GM12878 (cell line): ENCODE results near the gene EPB41L4B. TPM values are rescaled to one million over a fixed set of nuclear protein-coding genes. Genes with fewer than 3 reads are reported as not detected.

Experiments
- ATAC-seq: fragments of 200-7000 bp; cut with Tn5 transposase; 3 replicates; pipeline ENCODE4 v1.9.1; 2020; ENCODE audit warnings: mild to moderate bottlenecking, moderate library complexity
- BruUV-seq: library from RNA; stranded (reverse); fragments of 400-500 nt; replicated peaks from 2 replicates; lab custom pipeline; 2021; lab: Mats Ljungman, UMichigan
- CTCF ChIA-PET: fragments of 300-600 bp; sonication (Branson Sonifier 250); formaldehyde crosslinking; extraction: SDS; loops from one replicate; lab custom pipeline; 2021; ENCODE audit warnings: inconsistent platforms; lab: Yijun Ruan, JAX
- POLR2A ChIA-PET: fragments of 350-600 bp; formaldehyde crosslinking; extraction: SDS; loops from one replicate; lab custom pipeline; 2021; ENCODE audit warnings: inconsistent platforms; lab: Charles Lee
- RAD21 ChIA-PET: fragments of 300-600 bp; sonication (Branson Sonifier 250); formaldehyde crosslinking; loops from one replicate; lab custom pipeline; 2023; ENCODE audit warnings: antibody characterized with exemption; ENCODE audit not compliant: unreplicated experiment; lab: Charles Lee
- SMC1A ChIA-PET: fragments of 300-600 bp; sonication (Branson Sonifier 250); formaldehyde crosslinking; loops from one replicate; lab custom pipeline; 2023; ENCODE audit not compliant: unreplicated experiment, uncharacterized antibody; lab: Charles Lee
- DNase-seq: peaks from one replicate; pipeline ENCODE4 v3.0.0-alpha.2; 2011; ENCODE audit warnings: low read depth, low spot score
- FAIRE-seq: peaks from 3 replicates; lab custom pipeline; 2011; peaks lifted over from hg19 to GRCh38; lab: Jason Lieb, UNC
- H2AFZ ChIP-seq: 2 replicates; pipeline ENCODE4 v1.6.0; 2011; ENCODE audit warnings: low read depth, low read length, control low read depth; ENCODE audit not compliant: control insufficient read depth
- H3K27ac ChIP-seq: 2 replicates; pipeline ENCODE4 v1.5.1; 2011; ENCODE audit warnings: control low read depth; ENCODE audit not compliant: control insufficient read depth, insufficient read depth
- H3K27me3 ChIP-seq, 2 experiments: replicated peaks in 1 of 2; 2 replicates each; pipeline versions ENCODE4 v1.6.0 to v1.6.1; 2011; ENCODE audit warnings: low read length in 1 of 2; ENCODE audit not compliant: control insufficient read depth in 2 of 2, insufficient read depth in 2 of 2
- H3K36me3 ChIP-seq, 2 experiments: 2 replicates each; pipeline ENCODE4 v1.5.1; 2011; ENCODE audit warnings: low read length in 1 of 2; ENCODE audit not compliant: control insufficient read depth in 2 of 2, insufficient read depth in 2 of 2
- H3K4me1 ChIP-seq: 2 replicates; pipeline ENCODE4 v1.6.1; 2011; ENCODE audit warnings: mild to moderate bottlenecking, low read length, moderate library complexity, mixed read lengths; ENCODE audit not compliant: control insufficient read depth, insufficient read depth
- H3K4me2 ChIP-seq: 2 replicates; pipeline ENCODE4 v1.6.0; 2011; ENCODE audit warnings: control low read depth; ENCODE audit not compliant: control insufficient read depth, insufficient read depth
- H3K4me3 ChIP-seq: fragments of 200-600 bp; sonication (generic); 2 replicates; pipeline ENCODE4 v1.5.1; 2016
- H3K79me2 ChIP-seq: 2 replicates; pipeline ENCODE4 v1.6.0; 2011; ENCODE audit warnings: low read length; ENCODE audit not compliant: control insufficient read depth, insufficient read depth
- H3K9ac ChIP-seq: 2 replicates; pipeline ENCODE4 v1.8.0; 2011; ENCODE audit warnings: low read length, control low read depth, mixed read lengths; ENCODE audit not compliant: control insufficient read depth, insufficient read depth
- H3K9me3 ChIP-seq: replicated peaks from 3 replicates; pipeline ENCODE4 v1.5.1; 2011; ENCODE audit warnings: mild to moderate bottlenecking, low read length; ENCODE audit not compliant: control insufficient read depth, insufficient read depth
- H4K20me1 ChIP-seq: 2 replicates; pipeline ENCODE4 v1.6.0; 2011; ENCODE audit not compliant: control insufficient read depth, insufficient read depth
- BACH1 ChIP-seq: fragments of 450-650 bp; IDR thresholded peaks from 2 replicates; pipeline ENCODE4 v1.6.1; 2017; ENCODE audit warnings: mild to moderate bottlenecking, borderline replicate concordance
- BCL3 ChIP-seq: IDR thresholded peaks from 2 replicates; pipeline ENCODE4 v1.6.1; 2011; ENCODE audit warnings: borderline replicate concordance, low read depth, mild to moderate bottlenecking, moderate library complexity, low read length; ENCODE audit not compliant: insufficient read depth, poor library complexity, severe bottlenecking
- CHD1 ChIP-seq: IDR thresholded peaks from 2 replicates; pipeline ENCODE4 v1.6.1; 2012; ENCODE audit warnings: low read depth, low read length, improper control_type of control experiment
- FOXK2 ChIP-seq: fragments of 450-650 bp; IDR thresholded peaks from 2 replicates; pipeline ENCODE4 v1.6.1; 2017; ENCODE audit warnings: mild to moderate bottlenecking, moderate library complexity
- KLF5 ChIP-seq: fragments of 450-650 bp; IDR thresholded peaks from 2 replicates; pipeline ENCODE4 v1.6.1; 2014; ENCODE audit warnings: mild to moderate bottlenecking; ENCODE audit not compliant: partially characterized antibody
- MTA3 ChIP-seq: IDR thresholded peaks from 2 replicates; pipeline ENCODE4 v1.6.1; 2012; ENCODE audit warnings: low read length, inconsistent platforms, borderline replicate concordance
- NBN ChIP-seq: fragments of 450-650 bp; IDR thresholded peaks from 2 replicates; pipeline ENCODE4 v1.6.1; 2016
- NFYB ChIP-seq: IDR thresholded peaks from 2 replicates; pipeline ENCODE4 v1.6.1; 2011; ENCODE audit warnings: low read depth, mild to moderate bottlenecking, low read length, improper control_type of control experiment, moderate library complexity; ENCODE audit not compliant: insufficient read depth
- NKRF ChIP-seq: fragments of 450-650 bp; conservative IDR thresholded peaks from 2 replicates; pipeline ENCODE4 v1.6.1; 2017; ENCODE audit warnings: mild to moderate bottlenecking, moderate library complexity
- RBBP5 ChIP-seq: fragments of 200-600 bp; sonication (generic); conservative IDR thresholded peaks from 2 replicates; pipeline ENCODE4 v1.6.1; 2016
- SIX5 ChIP-seq: IDR thresholded peaks from 2 replicates; pipeline ENCODE4 v1.6.1; 2011; ENCODE audit warnings: mild to moderate bottlenecking, low read depth, low read length, moderate library complexity; ENCODE audit not compliant: severe bottlenecking
- SMAD5 ChIP-seq: IDR thresholded peaks from 2 replicates; pipeline ENCODE4 v1.6.1; 2016; ENCODE audit warnings: antibody characterized with exemption, low read depth
- SPI1 ChIP-seq: IDR thresholded peaks from 2 replicates; pipeline ENCODE4 v1.6.1; 2011; ENCODE audit warnings: low read depth, mild to moderate bottlenecking, low read length, moderate library complexity, borderline replicate concordance; ENCODE audit not compliant: insufficient read depth
- SUZ12 ChIP-seq: fragments of 200-600 bp; sonication (generic); IDR thresholded peaks from one replicate; pipeline ENCODE4 v1.6.1; 2018; ENCODE audit warnings: antibody characterized with exemption, mild to moderate bottlenecking; ENCODE audit not compliant: unreplicated experiment
- TARDBP ChIP-seq: IDR thresholded peaks from 2 replicates; pipeline ENCODE4 v1.6.1; 2016; ENCODE audit warnings: borderline replicate concordance
- TCF7 ChIP-seq: IDR thresholded peaks from 2 replicates; pipeline ENCODE4 v1.6.1; 2014; ENCODE audit warnings: antibody characterized with exemption, borderline replicate concordance
- WGBS: methylation state at CpG from one replicate; pipeline ENCODE4 v1.1.6; 2016; ENCODE audit warnings: low lambda C conversion rate; ENCODE audit not compliant: insufficient replicate concordance, insufficient coverage; ENCODE audit errors: missing lambda C conversion rate; 5-methylcytosine and 5-hydroxymethylcytosine counted together
- in situ Hi-C: fragments of 300-500 bp; cut with MboI; formaldehyde crosslinking; loops from 9 replicates; pipeline ENCODE4 v1.14.3; 2018; ENCODE audit warnings: mixed read lengths
- intact Hi-C: fragments of 100-400 bp; cut with micrococcal nuclease; formaldehyde crosslinking; loops from one replicate; pipeline ENCODE4 v1.14.2; 2022; ENCODE audit not compliant: unreplicated experiment
- polyA plus RNA-seq, 11 experiments: library from polyadenylated mRNA; depleted of rRNA in 4 of 11; unstranded in 6 of 11; stranded (reverse) in 5 of 11; fragments of >200 nt; fragmentation: Nextera tagmentation in 4 of 11; fragmentation: Illumina TruSeq in 1 of 11; extraction: Ambion mirVana in 4 of 11; extraction: Trizol in 1 of 11; gene quantifications; 1 replicate in 1 of 11; 2 replicates in 10 of 11; pipeline versions ENCODE4 v1.2.1 to v1.2.3, GENCODE V29; 2011 to 2016; ENCODE audit warnings: inconsistent platforms in 2 of 11, missing spikeins in 2 of 11, low read depth in 1 of 11
- total RNA-seq, 4 experiments: library from RNA; depleted of rRNA in 3 of 4; stranded (reverse); fragments of >200 nt in 3 of 4; fragmentation: Illumina TruSeq in 1 of 4; extraction: Trizol in 1 of 4; gene quantifications; 2 replicates each; pipeline versions ENCODE4 v1.2.1 to v1.2.3, GENCODE V29; 2013 to 2021
- TF ChIP-seq, protein P1 (sequence below): IDR thresholded peaks from 2 replicates; pipeline ENCODE4 v1.6.1; 2011; ENCODE audit warnings: low read depth, low read length, improper control_type of control experiment, borderline replicate concordance

The EPB41L4B gene
- total and polyA plus RNA-seq, 10 of the 15 experiments (the other 5 are each of a cell fraction or from before 2014, with no cell fraction given): 0.04 to 0.75 (median 0.13) TPM; not detected in 1

GRCh38 chr9:109143881-109144562, 176.8 kb downstream of the EPB41L4B start:
- no peak overlapping the region for H3K9ac ChIP-seq
- intact Hi-C loops (no loop called here), in situ Hi-C loops (no loop called here)
- no peaks in the 10 kb centered on the region for H4K20me1 ChIP-seq
- peak; percentile 100 for ATAC-seq
- no peak overlapping the region for H3K27ac ChIP-seq
- H3K4me3 ChIP-seq: no peak overlapping the region
- H2AFZ ChIP-seq: no peak overlapping the region
- ChIA-PET RAD21 (no interaction called here), SMC1A (no interaction called here), CTCF (interaction anchor here (0.6 kb wide), 1 partner anchor 221 kb away, joined by 3 read pairs; no protein-coding TSS in a partner anchor), POLR2A (no interaction called here)
- no TSS peak for BruUV-seq
- no peaks in the 10 kb centered on the region for H3K79me2 ChIP-seq
- peak; percentile 86 for FAIRE-seq
- H3K4me1 ChIP-seq: no peaks in the 10 kb centered on the region
- no peak overlapping the region for H3K4me2 ChIP-seq
- no peaks in the 10 kb centered on the region for H3K9me3 ChIP-seq
- 44% methylated on average over 5 of the region's 5 CpGs for WGBS
- H3K36me3 ChIP-seq: no peaks in the 10 kb centered on the region
- peak; percentile 23 for DNase-seq
- H3K27me3 ChIP-seq: no peaks in the 10 kb centered on the region
- TF ChIP-seq SUZ12 (no peak), RBBP5 (no peak), SMAD5 (no peak), BCL3 (no peak), CHD1 (no peak), NFYB (no peak), NBN (no peak), TCF7 (no peak), NKRF (no peak), FOXK2 (no peak), BACH1 (no peak), KLF5 (no peak), SIX5 (no peak), TARDBP (no peak), MTA3 (no peak), SPI1 (peak; percentile 48; the same call in 1 of the 2 replicates)
- TF ChIP-seq, protein P1, sequence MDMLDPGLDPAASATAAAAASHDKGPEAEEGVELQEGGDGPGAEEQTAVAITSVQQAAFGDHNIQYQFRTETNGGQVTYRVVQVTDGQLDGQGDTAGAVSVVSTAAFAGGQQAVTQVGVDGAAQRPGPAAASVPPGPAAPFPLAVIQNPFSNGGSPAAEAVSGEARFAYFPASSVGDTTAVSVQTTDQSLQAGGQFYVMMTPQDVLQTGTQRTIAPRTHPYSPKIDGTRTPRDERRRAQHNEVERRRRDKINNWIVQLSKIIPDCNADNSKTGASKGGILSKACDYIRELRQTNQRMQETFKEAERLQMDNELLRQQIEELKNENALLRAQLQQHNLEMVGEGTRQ: no peak
